Measurements from ENCODE around the gene NDUFS2.

- TF ChIP-seq EZH2 (IDR thresholded peaks at IDR 0.05; ENCODE audit: borderline replicate concordance, low read depth, low read length, poor library complexity, severe bottlenecking) = no peak
- no peak for TF ChIP-seq CTCF (conservative IDR thresholded peaks at IDR 0.05; ENCODE audit: low read depth, low read length)
Observed at GRCh38 chr1:161191971-161192370, 10.2 kb upstream of the NDUFS2 start.

All from A673 (cell line).